HG03575 (cell line): ENCODE measurements around the gene LRIG3.
"Not testable (repeated sequence)": the region's sequence is repeated elsewhere in the genome, so short reads cannot be mapped to it uniquely, and the experiment has no call there.

Source experiments
- ATAC-seq: cut with Tn5 transposase; IDR thresholded peaks from one replicate; pipeline ENCODE4 v1.9.1; 2021; ENCODE audit not compliant: unreplicated experiment, insufficient number of reproducible peaks, low FRiP score; ENCODE audit errors: extremely low read depth

LRIG3 gene

GRCh38 chr12:58880639-58881038 lies 39.7 kb downstream of the LRIG3 start:
- no peak for ATAC-seq

- no peak for ATAC-seq
Observed at GRCh38 chr12:58877243-58877743, 43.0 kb downstream of the LRIG3 start.

- ATAC-seq: no peak
Observed at GRCh38 chr12:58873496-58873895, 46.8 kb downstream of the LRIG3 start.

GRCh38 chr12:58871556-58871955 lies 48.7 kb downstream of the LRIG3 start:
- ATAC-seq: no peak

GRCh38 chr12:58870595-58870994 lies 49.7 kb downstream of the LRIG3 start:
- ATAC-seq: no peak

- ATAC-seq: no peak
Observed at GRCh38 chr12:58860788-58861240, 59.5 kb downstream of the LRIG3 start.

GRCh38 chr12:58860056-58860787 lies 60.1 kb downstream of the LRIG3 start:
- ATAC-seq: no peak

- ATAC-seq: no peak
Observed at GRCh38 chr12:58858030-58858429, 62.3 kb downstream of the LRIG3 start.

- ATAC-seq: not testable (repeated sequence)
Observed at GRCh38 chr12:58857206-58857605, 63.1 kb downstream of the LRIG3 start.

- not testable (repeated sequence) for ATAC-seq
Observed at GRCh38 chr12:58855630-58856029, 64.7 kb downstream of the LRIG3 start.

- no peak for ATAC-seq
Observed at GRCh38 chr12:58850826-58851225, 69.5 kb downstream of the LRIG3 start.

- no peak for ATAC-seq
Observed at GRCh38 chr12:58847901-58848600, 72.3 kb downstream of the LRIG3 start.

GRCh38 chr12:58844161-58844560 lies 76.1 kb downstream of the LRIG3 start:
- ATAC-seq: no peak

GRCh38 chr12:58841058-58841798 lies 79.1 kb downstream of the LRIG3 start:
- no peak for ATAC-seq

GRCh38 chr12:58833853-58834252 lies 86.5 kb downstream of the LRIG3 start:
- ATAC-seq: no peak

GRCh38 chr12:58832920-58833319 lies 87.4 kb downstream of the LRIG3 start:
- ATAC-seq: no peak
